ENCODE results near the gene NECTIN1.

The NECTIN1 gene

DNA sequence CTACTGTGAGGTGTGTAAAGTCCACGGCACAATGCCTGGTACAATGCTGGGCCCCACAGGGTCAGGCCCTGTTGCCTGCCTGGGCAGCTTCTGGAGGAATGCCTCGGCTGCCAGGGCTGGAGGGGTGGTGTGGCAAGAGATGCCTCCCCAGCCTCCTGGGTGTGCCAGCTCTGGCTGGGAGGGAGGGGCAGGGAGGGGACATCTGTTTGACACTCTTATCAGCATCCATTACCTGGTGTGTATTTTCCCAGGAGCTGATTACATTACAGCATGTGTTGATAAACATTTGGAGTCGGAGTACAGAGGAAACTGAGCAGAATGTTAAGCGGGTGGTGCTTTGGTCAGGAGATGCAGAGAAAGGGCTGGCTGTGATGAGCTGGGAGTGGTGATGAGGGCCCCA, 11.0 kb upstream of the NECTIN1 start:
- H3K27ac ChIP-seq (replicated peaks) = no peak overlapping the region
- DNase-seq (ENCODE audit: low read depth in 1 of 2, low spot score in 1 of 2) = no peak
- TF ChIP-seq POLR2AphosphoS5 (IDR thresholded peaks at IDR 0.05; ENCODE audit: low read depth) (no peak), GABPA (IDR thresholded peaks at IDR 0.05; ENCODE audit: low read depth) (no peak)
- peaks cover 11% of the 10 kb centered on the region for H3K27me3 ChIP-seq (ENCODE audit: insufficient read depth, poor library complexity, severe bottlenecking)
- H3K4me3 ChIP-seq (replicated peaks; ENCODE audit: insufficient read depth, low read length) = no peak overlapping the region

DNA sequence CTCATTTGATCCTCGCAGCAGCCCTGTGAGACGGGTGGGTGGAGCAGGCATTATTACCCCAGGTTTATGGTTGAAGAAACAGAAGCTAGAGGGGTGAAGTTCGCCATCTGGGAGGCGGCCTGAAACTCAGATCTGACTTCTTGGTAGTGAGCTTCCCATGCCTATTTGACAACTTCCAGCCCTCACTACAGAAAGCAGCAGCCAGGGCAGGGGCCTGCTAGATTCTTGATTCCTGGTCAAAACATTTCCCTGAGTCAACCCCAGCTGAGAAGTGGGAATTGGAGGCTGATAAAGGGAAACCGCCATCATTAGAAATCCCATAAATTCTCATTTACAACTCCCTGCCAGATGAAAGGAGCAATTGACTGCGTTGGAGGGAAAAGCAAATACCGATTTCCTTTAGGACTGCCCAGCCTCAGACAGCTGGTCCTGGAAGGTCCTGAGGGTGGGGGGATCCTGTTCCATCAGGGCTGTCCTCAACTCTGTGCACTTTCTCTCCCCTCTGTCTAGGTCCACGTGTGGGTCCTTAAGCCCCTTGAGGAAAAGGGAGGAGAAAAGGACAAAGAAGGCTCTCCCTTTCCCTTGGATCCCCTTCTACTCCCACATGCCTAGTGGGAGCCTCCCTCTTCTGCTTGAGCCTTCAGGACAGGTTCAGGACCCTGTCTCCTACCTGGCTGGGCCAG, 10.2 kb upstream of the NECTIN1 start:
- Histone ChIP-seq H3K27ac (replicated peaks) (no peak overlapping the region), H3K27me3 (ENCODE audit: insufficient read depth, poor library complexity, severe bottlenecking) (peaks cover 11% of the 10 kb centered on the region), H3K4me3 (replicated peaks; ENCODE audit: insufficient read depth, low read length) (no peak overlapping the region)
- TF ChIP-seq, protein P1, sequence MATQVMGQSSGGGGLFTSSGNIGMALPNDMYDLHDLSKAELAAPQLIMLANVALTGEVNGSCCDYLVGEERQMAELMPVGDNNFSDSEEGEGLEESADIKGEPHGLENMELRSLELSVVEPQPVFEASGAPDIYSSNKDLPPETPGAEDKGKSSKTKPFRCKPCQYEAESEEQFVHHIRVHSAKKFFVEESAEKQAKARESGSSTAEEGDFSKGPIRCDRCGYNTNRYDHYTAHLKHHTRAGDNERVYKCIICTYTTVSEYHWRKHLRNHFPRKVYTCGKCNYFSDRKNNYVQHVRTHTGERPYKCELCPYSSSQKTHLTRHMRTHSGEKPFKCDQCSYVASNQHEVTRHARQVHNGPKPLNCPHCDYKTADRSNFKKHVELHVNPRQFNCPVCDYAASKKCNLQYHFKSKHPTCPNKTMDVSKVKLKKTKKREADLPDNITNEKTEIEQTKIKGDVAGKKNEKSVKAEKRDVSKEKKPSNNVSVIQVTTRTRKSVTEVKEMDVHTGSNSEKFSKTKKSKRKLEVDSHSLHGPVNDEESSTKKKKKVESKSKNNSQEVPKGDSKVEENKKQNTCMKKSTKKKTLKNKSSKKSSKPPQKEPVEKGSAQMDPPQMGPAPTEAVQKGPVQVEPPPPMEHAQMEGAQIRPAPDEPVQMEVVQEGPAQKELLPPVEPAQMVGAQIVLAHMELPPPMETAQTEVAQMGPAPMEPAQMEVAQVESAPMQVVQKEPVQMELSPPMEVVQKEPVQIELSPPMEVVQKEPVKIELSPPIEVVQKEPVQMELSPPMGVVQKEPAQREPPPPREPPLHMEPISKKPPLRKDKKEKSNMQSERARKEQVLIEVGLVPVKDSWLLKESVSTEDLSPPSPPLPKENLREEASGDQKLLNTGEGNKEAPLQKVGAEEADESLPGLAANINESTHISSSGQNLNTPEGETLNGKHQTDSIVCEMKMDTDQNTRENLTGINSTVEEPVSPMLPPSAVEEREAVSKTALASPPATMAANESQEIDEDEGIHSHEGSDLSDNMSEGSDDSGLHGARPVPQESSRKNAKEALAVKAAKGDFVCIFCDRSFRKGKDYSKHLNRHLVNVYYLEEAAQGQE (IDR thresholded peaks at IDR 0.05; ENCODE audit: insufficient replicate concordance, low read depth) = no peak
- TF ChIP-seq SPI1 (IDR thresholded peaks at IDR 0.05; ENCODE audit: borderline replicate concordance, low read depth) (no peak), GABPA (IDR thresholded peaks at IDR 0.05; ENCODE audit: low read depth) (no peak), POLR2AphosphoS5 (IDR thresholded peaks at IDR 0.05; ENCODE audit: low read depth) (no peak)
- TF ChIP-seq, protein P2, sequence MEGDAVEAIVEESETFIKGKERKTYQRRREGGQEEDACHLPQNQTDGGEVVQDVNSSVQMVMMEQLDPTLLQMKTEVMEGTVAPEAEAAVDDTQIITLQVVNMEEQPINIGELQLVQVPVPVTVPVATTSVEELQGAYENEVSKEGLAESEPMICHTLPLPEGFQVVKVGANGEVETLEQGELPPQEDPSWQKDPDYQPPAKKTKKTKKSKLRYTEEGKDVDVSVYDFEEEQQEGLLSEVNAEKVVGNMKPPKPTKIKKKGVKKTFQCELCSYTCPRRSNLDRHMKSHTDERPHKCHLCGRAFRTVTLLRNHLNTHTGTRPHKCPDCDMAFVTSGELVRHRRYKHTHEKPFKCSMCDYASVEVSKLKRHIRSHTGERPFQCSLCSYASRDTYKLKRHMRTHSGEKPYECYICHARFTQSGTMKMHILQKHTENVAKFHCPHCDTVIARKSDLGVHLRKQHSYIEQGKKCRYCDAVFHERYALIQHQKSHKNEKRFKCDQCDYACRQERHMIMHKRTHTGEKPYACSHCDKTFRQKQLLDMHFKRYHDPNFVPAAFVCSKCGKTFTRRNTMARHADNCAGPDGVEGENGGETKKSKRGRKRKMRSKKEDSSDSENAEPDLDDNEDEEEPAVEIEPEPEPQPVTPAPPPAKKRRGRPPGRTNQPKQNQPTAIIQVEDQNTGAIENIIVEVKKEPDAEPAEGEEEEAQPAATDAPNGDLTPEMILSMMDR (IDR thresholded peaks at IDR 0.05; ENCODE audit: insufficient read depth, low read length) = no peak
- DNase-seq (ENCODE audit: low read depth in 1 of 2, low spot score in 1 of 2) = no peak

DNA sequence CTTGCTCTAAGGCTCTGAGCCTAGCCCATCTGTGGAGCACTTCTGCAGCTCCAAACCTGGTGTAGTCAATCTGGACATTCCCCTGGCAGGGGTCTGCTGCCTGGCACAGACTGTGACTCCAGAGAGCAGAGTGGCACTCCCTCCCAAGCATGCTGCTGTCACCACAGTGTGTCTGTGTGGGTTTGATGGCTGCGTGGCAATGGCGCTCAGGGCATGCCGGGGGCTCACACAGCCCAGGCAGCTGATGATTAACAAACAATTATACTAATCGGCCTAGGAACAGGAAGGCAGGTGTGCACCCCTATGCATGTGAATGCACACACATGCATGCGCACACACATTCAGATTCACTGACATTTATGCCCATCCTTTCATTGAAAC, 9.0 kb upstream of the NECTIN1 start:
- no peak overlapping the region for H3K27ac ChIP-seq (replicated peaks)
- TF ChIP-seq, protein P1 (IDR thresholded peaks at IDR 0.05; ENCODE audit: insufficient replicate concordance, low read depth) = no peak
- TF ChIP-seq, protein P2 (IDR thresholded peaks at IDR 0.05; ENCODE audit: insufficient read depth, low read length) = no peak
- no peak for TF ChIP-seq SPI1 (IDR thresholded peaks at IDR 0.05; ENCODE audit: borderline replicate concordance, low read depth)
- TF ChIP-seq GABPA (IDR thresholded peaks at IDR 0.05; ENCODE audit: low read depth) = no peak
- no peak overlapping the region for H3K4me3 ChIP-seq (replicated peaks; ENCODE audit: insufficient read depth, low read length)
- peaks cover 7% of the 10 kb centered on the region for H3K27me3 ChIP-seq (ENCODE audit: insufficient read depth, poor library complexity, severe bottlenecking)
- no peak for DNase-seq (ENCODE audit: low read depth in 1 of 2, low spot score in 1 of 2)

DNA sequence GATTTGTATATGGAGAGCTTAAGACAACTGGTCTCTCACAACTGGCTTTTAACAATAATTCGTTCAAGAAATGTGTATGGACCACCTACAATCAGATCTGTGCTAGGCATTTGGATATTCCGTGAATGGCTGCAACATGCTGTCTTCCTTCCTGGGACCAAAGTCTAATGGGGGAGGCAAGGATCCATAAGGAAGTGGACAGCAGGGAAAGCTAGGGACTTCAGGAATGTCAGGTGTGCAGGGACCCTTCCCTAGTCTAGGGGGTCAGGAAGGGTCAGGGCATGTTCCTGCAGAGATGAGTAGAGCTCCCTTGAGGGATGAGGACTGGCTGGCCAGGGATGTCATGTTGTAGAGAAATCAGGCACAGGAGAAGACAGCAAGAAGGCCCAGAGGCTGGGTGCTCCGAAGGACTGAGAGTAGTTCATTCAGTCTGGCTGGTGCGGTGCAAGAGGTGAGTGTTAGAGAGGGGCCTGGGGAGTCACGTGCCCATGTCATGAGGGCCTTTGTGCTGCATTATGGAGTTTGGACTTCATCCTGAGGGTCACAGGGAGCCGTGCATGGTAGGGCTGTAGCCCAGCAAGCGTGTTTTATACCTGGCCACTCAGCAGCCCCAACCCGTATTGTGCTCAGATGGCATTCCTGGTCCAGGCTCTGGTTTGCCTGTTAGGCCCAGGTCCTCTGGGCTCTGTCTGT, 8.5 kb upstream of the NECTIN1 start:
- peaks cover 4% of the 10 kb centered on the region for H3K27me3 ChIP-seq (ENCODE audit: insufficient read depth, poor library complexity, severe bottlenecking)
- DNase-seq (ENCODE audit: low read depth in 1 of 2, low spot score in 1 of 2) = no peak
- H3K4me3 ChIP-seq (replicated peaks; ENCODE audit: insufficient read depth, low read length) = no peak overlapping the region
- H3K27ac ChIP-seq (replicated peaks) = no peak overlapping the region
- TF ChIP-seq, protein P1 (IDR thresholded peaks at IDR 0.05; ENCODE audit: insufficient replicate concordance, low read depth) = no peak
- TF ChIP-seq, protein P2 (IDR thresholded peaks at IDR 0.05; ENCODE audit: insufficient read depth, low read length) = no peak
- TF ChIP-seq GABPA (IDR thresholded peaks at IDR 0.05; ENCODE audit: low read depth) (no peak), POLR2AphosphoS5 (IDR thresholded peaks at IDR 0.05; ENCODE audit: low read depth) (no peak), SPI1 (IDR thresholded peaks at IDR 0.05; ENCODE audit: borderline replicate concordance, low read depth) (no peak)
